K562 (cell line): ENCODE results near the gene DMRTC1.
"Not testable (repeated sequence)": the region's sequence is repeated elsewhere in the genome, so short reads cannot be mapped to it uniquely, and the experiment has no call there.

Experiments used
- BCOR ChIP-seq: fragments of 450-650 bp; IDR thresholded peaks from 2 replicates; pipeline ENCODE4 v1.6.1; 2016
- EP300 ChIP-seq: IDR thresholded peaks from 2 replicates; pipeline ENCODE4 v1.6.1; 2012; ENCODE audit warnings: low read length, improper control_type of control experiment
- EZH2 ChIP-seq: IDR thresholded peaks from 2 replicates; pipeline ENCODE4 v1.6.1; 2012; ENCODE audit warnings: low read depth, mild to moderate bottlenecking, inconsistent platforms, low read length, borderline replicate concordance
- GABPA ChIP-seq: fragments of 200-800 bp; sonication (Bioruptor generic); conservative IDR thresholded peaks from 2 replicates; pipeline ENCODE4 v1.6.1; 2016; ENCODE audit warnings: low read depth, missing genetic modification characterization, missing compliant biosample characterization
- HSF4 ChIP-seq: fragments of 250-450 bp; sonication (Bioruptor Pico); IDR thresholded peaks from 2 replicates; pipeline ENCODE4 v2.1.2; 2022; ENCODE audit warnings: mild to moderate bottlenecking, moderate library complexity, borderline replicate concordance
- POLR2A ChIP-seq: fragments of 450-650 bp; conservative IDR thresholded peaks from 2 replicates; pipeline ENCODE4 v1.6.1; 2016
- SMARCE1 ChIP-seq: fragments of 450-650 bp; IDR thresholded peaks from 2 replicates; pipeline ENCODE4 v1.7.1; 2016; ENCODE audit warnings: mild to moderate bottlenecking
- ZFX ChIP-seq: sonication (generic); formaldehyde crosslinking; IDR thresholded peaks from 2 replicates; pipeline ENCODE4 v1.8.0; 2022; ENCODE audit warnings: mild to moderate bottlenecking, missing genetic modification reagents, moderate library complexity
- TF ChIP-seq, protein P1 (sequence below), 3 experiments: IDR thresholded peaks in 2 of 3; conservative IDR thresholded peaks in 1 of 3; 2 replicates each; pipeline ENCODE4 v1.5.1; 2011 to 2012; ENCODE audit warnings: low read length in 3 of 3, mild to moderate bottlenecking in 3 of 3, control low read depth in 2 of 3, improper control_type of control experiment in 1 of 3, inconsistent platforms in 1 of 3, low read depth in 1 of 3, mixed read lengths in 1 of 3, moderate library complexity in 1 of 3; ENCODE audit not compliant: insufficient read depth in 2 of 3
- TF ChIP-seq, protein P2 (sequence below), 2 experiments: IDR thresholded peaks; 2 replicates each; pipeline ENCODE4 v1.6.1; 2011; ENCODE audit warnings: borderline replicate concordance in 1 of 2, control low read depth in 1 of 2, low read depth in 1 of 2, low read length in 1 of 2, mild to moderate bottlenecking in 1 of 2, mixed read lengths in 1 of 2, moderate library complexity in 1 of 2; ENCODE audit not compliant: insufficient read depth in 1 of 2, insufficient read length in 1 of 2, poor library complexity in 1 of 2, severe bottlenecking in 1 of 2; ENCODE audit errors: extremely low read depth in 1 of 2

DNA sequence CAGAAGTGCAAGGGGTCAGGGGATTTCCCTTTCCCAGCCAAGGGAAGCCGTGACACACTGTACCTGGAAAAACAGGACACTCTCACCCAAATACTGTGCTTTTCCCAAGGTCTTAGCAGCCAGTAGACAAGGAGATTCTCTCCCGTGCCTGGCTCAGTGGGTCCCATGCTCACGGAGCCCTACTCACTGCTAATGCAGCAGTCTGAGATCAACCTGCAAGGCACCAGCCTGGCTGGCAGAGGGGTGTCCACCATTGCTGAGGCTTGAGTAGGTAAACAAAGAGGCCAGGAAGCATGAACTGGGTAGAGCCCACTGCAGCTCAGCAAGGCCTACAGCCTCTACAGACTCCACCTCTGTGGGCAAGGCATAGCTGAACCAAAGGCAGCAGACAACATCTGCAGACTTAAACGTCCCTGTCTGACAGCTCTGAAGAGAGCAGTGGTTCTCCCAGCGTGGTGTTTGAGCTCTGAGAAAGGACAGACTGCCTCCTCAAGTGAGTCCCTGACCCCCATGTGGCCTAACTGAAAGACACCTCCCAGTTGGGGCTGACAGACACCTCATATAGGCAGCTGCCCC is 37.3 kb upstream of the DMRTC1 start:
- TF ChIP-seq ZFX (CRISPR knock-in tag); SMARCE1; POLR2A; HSF4 (CRISPR knock-in tag); EZH2; EP300; GABPA (tag); BCOR: not testable (repeated sequence)
- TF ChIP-seq, protein P1, sequence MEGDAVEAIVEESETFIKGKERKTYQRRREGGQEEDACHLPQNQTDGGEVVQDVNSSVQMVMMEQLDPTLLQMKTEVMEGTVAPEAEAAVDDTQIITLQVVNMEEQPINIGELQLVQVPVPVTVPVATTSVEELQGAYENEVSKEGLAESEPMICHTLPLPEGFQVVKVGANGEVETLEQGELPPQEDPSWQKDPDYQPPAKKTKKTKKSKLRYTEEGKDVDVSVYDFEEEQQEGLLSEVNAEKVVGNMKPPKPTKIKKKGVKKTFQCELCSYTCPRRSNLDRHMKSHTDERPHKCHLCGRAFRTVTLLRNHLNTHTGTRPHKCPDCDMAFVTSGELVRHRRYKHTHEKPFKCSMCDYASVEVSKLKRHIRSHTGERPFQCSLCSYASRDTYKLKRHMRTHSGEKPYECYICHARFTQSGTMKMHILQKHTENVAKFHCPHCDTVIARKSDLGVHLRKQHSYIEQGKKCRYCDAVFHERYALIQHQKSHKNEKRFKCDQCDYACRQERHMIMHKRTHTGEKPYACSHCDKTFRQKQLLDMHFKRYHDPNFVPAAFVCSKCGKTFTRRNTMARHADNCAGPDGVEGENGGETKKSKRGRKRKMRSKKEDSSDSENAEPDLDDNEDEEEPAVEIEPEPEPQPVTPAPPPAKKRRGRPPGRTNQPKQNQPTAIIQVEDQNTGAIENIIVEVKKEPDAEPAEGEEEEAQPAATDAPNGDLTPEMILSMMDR (IDR thresholded peaks at IDR 0.05 in 2 of 3, conservative IDR thresholded peaks at IDR 0.05 in 1 of 3; ENCODE audit: insufficient read depth in 2 of 3, low read depth in 1 of 3, low read length in 3 of 3): not testable (repeated sequence)
- TF ChIP-seq, protein P2, sequence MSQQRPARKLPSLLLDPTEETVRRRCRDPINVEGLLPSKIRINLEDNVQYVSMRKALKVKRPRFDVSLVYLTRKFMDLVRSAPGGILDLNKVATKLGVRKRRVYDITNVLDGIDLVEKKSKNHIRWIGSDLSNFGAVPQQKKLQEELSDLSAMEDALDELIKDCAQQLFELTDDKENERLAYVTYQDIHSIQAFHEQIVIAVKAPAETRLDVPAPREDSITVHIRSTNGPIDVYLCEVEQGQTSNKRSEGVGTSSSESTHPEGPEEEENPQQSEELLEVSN (IDR thresholded peaks at IDR 0.05; ENCODE audit: borderline replicate concordance in 1 of 2, extremely low read depth in 1 of 2, insufficient read depth in 1 of 2, insufficient read length in 1 of 2, low read depth in 1 of 2, low read length in 1 of 2, poor library complexity in 1 of 2, severe bottlenecking in 1 of 2): not testable (repeated sequence)
